Brain microvascular endothelial cell (primary cell): Measurements from ENCODE around the gene HNMT.

Source experiments
- DNase-seq: peaks from one replicate; pipeline ENCODE4 v3.0.0-alpha.2; 2020
- H3K27ac ChIP-seq: fragments of 250-450 bp; sonication (Bioruptor Pico); 2 replicates; pipeline ENCODE4 v1.5.1; 2020; ENCODE audit warnings: mild to moderate bottlenecking, moderate library complexity
- H3K27me3 ChIP-seq: fragments of 250-450 bp; sonication (Bioruptor Pico); replicated peaks from 2 replicates; pipeline ENCODE4 v1.5.1; 2020; ENCODE audit warnings: mild to moderate bottlenecking
- H3K36me3 ChIP-seq: fragments of 250-450 bp; sonication (Bioruptor Pico); replicated peaks from 2 replicates; pipeline ENCODE4 v1.5.1; 2020; ENCODE audit warnings: mild to moderate bottlenecking
- H3K4me3 ChIP-seq: 2 replicates; pipeline ENCODE4 v1.5.1; 2011; ENCODE audit warnings: low read depth, mild to moderate bottlenecking, control low read depth, low read length, moderate library complexity
- CTCF ChIP-seq: IDR thresholded peaks from 2 replicates; pipeline ENCODE4 v1.5.1; 2011; ENCODE audit warnings: low read depth, mild to moderate bottlenecking, moderate library complexity, low read length, control low read depth, inconsistent platforms; ENCODE audit errors: missing control alignments
- in situ Hi-C: cut with HindIII; loops from 2 replicates; pipeline ENCODE4 v1.10.0; 2017; ENCODE audit warnings: low sequenced_read_pairs, low pct_ligation_motif_present

The HNMT gene

DNA sequence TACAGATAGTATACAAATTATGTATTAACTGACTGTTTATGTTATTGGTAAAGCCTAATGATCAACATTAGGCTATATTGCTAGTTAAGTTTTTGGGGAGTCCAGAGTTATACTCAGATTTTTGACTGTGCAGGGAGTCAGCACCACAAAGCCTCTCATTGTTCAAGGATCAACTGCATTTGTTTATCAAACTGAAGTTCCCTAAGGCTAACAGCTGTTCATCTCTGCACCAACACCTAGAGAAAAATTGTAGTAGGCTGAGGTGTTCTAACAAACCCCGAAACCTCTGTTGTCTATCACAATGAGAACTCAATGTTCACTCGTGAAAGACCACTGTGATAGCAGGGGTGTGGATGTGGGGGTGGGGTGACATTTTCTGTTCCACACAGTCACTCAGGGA, 97.7 kb downstream of the HNMT start:
- H3K36me3 ChIP-seq = no peaks in the 10 kb centered on the region
- no peak for TF ChIP-seq CTCF
- H3K4me3 ChIP-seq = no peak overlapping the region
- H3K27ac ChIP-seq = no peak overlapping the region
- in situ Hi-C loops = no loop called here
- no peaks in the 10 kb centered on the region for H3K27me3 ChIP-seq
- DNase-seq = no peak

DNA sequence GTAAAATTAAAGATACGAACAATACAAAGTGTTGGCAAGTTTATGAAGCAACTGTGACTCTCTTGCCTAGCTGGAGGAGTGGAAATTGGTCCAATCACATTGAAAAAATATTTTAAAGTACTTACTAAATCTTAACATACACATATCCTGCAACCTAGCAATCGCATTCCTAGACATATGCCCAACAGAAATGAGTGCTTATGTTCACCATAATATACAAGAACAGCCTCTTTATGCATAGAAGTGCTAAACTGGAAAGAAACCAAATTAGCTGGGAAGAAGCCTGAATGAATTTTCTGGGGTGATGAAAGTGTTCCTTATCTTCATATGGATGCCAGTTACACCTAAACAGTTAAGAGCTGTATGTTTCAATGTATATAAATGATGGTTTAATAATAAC, 98.9 kb downstream of the HNMT start:
- DNase-seq = no peak
- in situ Hi-C loops = no loop called here
- Histone ChIP-seq H3K27ac (no peak overlapping the region), H3K27me3 (no peaks in the 10 kb centered on the region), H3K36me3 (no peaks in the 10 kb centered on the region), H3K4me3 (no peak overlapping the region)
- no peak for TF ChIP-seq CTCF
